ENCODE results near the gene INPP1. TPM values are rescaled to one million over a fixed set of nuclear protein-coding genes. Genes with fewer than 3 reads are reported as not detected.

The INPP1 gene
- total RNA-seq, 4 donors from 2014 or later, result 10.2 to 14.1 (median 12.9) TPM

DNA sequence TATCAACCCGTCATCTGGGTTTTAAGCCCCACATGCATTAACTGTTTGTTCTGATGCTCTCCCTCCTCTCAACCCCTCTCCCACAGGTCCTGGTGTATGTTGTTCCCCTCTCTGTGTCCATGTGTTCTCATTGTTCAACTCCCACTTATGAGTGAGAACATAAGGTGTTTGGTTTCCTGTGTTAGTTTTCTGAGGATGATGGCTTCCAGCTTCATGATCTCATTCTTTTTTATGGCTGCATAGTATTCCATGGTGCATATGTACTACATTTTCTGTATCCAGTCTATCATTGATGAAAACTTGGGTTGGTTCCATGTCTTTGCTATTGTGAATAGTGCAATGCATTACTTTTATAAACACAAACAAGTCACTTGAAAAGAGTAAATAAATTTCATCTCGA, 7.0 kb upstream of the INPP1 start:
- TF ChIP-seq, protein P1, sequence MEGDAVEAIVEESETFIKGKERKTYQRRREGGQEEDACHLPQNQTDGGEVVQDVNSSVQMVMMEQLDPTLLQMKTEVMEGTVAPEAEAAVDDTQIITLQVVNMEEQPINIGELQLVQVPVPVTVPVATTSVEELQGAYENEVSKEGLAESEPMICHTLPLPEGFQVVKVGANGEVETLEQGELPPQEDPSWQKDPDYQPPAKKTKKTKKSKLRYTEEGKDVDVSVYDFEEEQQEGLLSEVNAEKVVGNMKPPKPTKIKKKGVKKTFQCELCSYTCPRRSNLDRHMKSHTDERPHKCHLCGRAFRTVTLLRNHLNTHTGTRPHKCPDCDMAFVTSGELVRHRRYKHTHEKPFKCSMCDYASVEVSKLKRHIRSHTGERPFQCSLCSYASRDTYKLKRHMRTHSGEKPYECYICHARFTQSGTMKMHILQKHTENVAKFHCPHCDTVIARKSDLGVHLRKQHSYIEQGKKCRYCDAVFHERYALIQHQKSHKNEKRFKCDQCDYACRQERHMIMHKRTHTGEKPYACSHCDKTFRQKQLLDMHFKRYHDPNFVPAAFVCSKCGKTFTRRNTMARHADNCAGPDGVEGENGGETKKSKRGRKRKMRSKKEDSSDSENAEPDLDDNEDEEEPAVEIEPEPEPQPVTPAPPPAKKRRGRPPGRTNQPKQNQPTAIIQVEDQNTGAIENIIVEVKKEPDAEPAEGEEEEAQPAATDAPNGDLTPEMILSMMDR (IDR thresholded peaks at IDR 0.05; ENCODE audit: low read depth), result no peak

DNA sequence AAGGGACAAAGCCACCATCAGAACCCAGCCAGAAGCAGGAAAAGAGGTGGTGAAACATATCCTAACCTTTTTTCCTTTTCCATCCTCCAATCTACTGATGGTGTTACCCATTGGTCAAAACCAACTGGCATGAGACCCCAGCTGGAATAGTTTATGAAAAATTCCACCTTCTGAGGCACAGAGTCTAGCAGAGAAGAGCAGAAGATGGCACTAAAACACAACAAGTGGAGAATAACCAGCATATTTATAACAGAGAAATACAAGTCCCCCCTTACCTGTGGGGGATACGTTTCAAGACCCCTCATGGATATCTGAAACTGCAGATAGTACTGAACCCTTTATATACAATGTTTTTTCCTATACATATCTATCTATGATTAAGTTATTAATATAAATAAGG, 4.9 kb upstream of the INPP1 start:
- TF ChIP-seq, protein P1 (IDR thresholded peaks at IDR 0.05; ENCODE audit: low read depth), result no peak

- TF ChIP-seq, protein P1 (IDR thresholded peaks at IDR 0.05; ENCODE audit: low read depth), result no peak
Observed at GRCh38 chr2:190339394-190339793, 4.0 kb upstream of the INPP1 start.

DNA sequence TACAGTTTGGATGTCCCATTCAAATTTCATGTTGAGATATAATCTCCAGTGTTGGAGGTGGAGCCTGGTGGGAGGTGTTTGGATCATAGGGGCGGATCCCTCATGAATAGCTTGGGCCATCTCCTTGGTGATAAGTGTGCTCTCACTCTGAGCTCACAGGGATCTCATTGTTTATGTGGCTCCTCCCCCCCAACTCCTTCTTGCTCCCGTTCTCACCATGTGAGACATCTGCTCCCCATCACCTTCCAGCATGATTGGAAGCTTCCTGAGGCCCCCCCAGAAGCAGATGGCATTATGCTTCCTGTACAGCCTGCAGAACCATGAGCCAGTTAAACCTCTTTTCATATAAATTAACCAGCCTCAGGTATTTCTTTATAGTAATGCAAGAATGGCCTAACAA, 3.0 kb upstream of the INPP1 start:
- TF ChIP-seq, protein P1 (IDR thresholded peaks at IDR 0.05; ENCODE audit: low read depth), result no peak

DNA sequence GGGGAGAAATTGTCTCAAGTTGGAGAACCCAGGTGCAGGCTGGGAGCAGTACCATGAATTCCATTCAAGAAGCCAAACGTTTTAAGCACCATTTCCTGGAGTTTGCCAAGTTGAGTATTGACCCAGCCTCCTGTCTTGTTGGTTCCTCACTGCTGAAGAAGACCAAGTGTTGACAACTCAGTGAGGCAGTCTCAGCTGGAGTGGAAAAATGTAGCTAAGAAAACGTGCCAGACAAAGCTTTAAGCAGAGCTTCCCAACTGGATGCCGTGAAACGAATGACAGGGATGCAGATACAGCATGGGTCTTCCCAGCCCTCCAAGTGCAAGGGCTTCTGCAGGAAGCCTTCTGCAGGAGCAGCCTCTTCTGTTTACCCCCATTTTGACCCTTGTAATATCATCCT, 778 bp upstream of the INPP1 start:
- TF ChIP-seq, protein P1 (IDR thresholded peaks at IDR 0.05; ENCODE audit: low read depth), result no peak

- TF ChIP-seq, protein P1 (IDR thresholded peaks at IDR 0.05; ENCODE audit: low read depth), result no peak
Observed at GRCh38 chr2:190343089-190343535, 277 bp upstream of the INPP1 start.

- TF ChIP-seq, protein P1 (IDR thresholded peaks at IDR 0.05; ENCODE audit: low read depth), result no peak
Observed at GRCh38 chr2:190344276-190344827, 963 bp downstream of the INPP1 start.

Measured in subcutaneous adipose tissue (tissue), 4 donors.